ENCODE data around the gene CHD2. TPM values are rescaled to one million over a fixed set of nuclear protein-coding genes. Genes with fewer than 3 reads are reported as not detected.

The CHD2 gene
- polyA plus RNA-seq, 2 donors: 25.8 to 32.8 TPM

- H3K27ac ChIP-seq (ENCODE audit: low read depth in 2 of 2, low read length in 1 of 2): peak overlapping the region; percentile 86 to 90
- H3K9me3 ChIP-seq (ENCODE audit: control insufficient read depth in 2 of 2, insufficient read depth in 1 of 2, low read depth in 1 of 2, low read length in 1 of 2): no peaks in the 10 kb centered on the region
- WGBS, 2 donors: 61 to 72% methylated on average over 5 of the region's 5 CpGs
- peaks cover 0 to 3% of the 10 kb centered on the region in 2 donors for H3K4me1 ChIP-seq (ENCODE audit: control insufficient read depth in 2 of 2, insufficient read depth in 2 of 2, low read length in 1 of 2)
- H3K4me3 ChIP-seq (ENCODE audit: low read depth in 1 of 2, low read length in 2 of 2): no peak overlapping the region
- no peaks in the 10 kb centered on the region for H3K27me3 ChIP-seq (ENCODE audit: control insufficient read depth in 1 of 2, insufficient read depth in 2 of 2, low read length in 2 of 2)
- H3K36me3 ChIP-seq (ENCODE audit: control insufficient read depth in 2 of 2, insufficient read depth in 2 of 2, low read length in 1 of 2): peaks cover 4 to 8% of the 10 kb centered on the region in 2 donors
Measured at GRCh38 chr15:92922418-92923002, 22.4 kb downstream of the CHD2 start.

- H3K4me3 ChIP-seq (ENCODE audit: low read depth in 1 of 2, low read length in 2 of 2): no peak overlapping the region
- no peaks in the 10 kb centered on the region for H3K9me3 ChIP-seq (ENCODE audit: control insufficient read depth in 2 of 2, insufficient read depth in 1 of 2, low read depth in 1 of 2, low read length in 1 of 2)
- H3K27ac ChIP-seq (ENCODE audit: low read depth in 2 of 2, low read length in 1 of 2): peak overlapping the region in 1 of 2 donors; percentile 50
- H3K27me3 ChIP-seq (ENCODE audit: control insufficient read depth in 1 of 2, insufficient read depth in 2 of 2, low read length in 2 of 2): no peaks in the 10 kb centered on the region
- 66 to 71% methylated on average over 7 of the region's 7 CpGs for WGBS, 2 donors
- H3K36me3 ChIP-seq (ENCODE audit: control insufficient read depth in 2 of 2, insufficient read depth in 2 of 2, low read length in 1 of 2): peaks cover 8 to 9% of the 10 kb centered on the region in 2 donors
- peaks cover 0 to 3% of the 10 kb centered on the region in 2 donors for H3K4me1 ChIP-seq (ENCODE audit: control insufficient read depth in 2 of 2, insufficient read depth in 2 of 2, low read length in 1 of 2)
Measured at GRCh38 chr15:92924216-92924615, 24.1 kb downstream of the CHD2 start.

- Histone ChIP-seq H3K36me3 (ENCODE audit: control insufficient read depth in 2 of 2, insufficient read depth in 2 of 2, low read length in 1 of 2) (peaks cover 8 to 12% of the 10 kb centered on the region in 2 donors), H3K9me3 (ENCODE audit: control insufficient read depth in 2 of 2, insufficient read depth in 1 of 2, low read depth in 1 of 2, low read length in 1 of 2) (no peaks in the 10 kb centered on the region), H3K4me1 (ENCODE audit: control insufficient read depth in 2 of 2, insufficient read depth in 2 of 2, low read length in 1 of 2) (peaks cover 0 to 3% of the 10 kb centered on the region in 2 donors), H3K4me3 (ENCODE audit: low read depth in 1 of 2, low read length in 2 of 2) (no peak overlapping the region), H3K27ac (ENCODE audit: low read depth in 2 of 2, low read length in 1 of 2) (no peak overlapping the region), H3K27me3 (ENCODE audit: control insufficient read depth in 1 of 2, insufficient read depth in 2 of 2, low read length in 2 of 2) (no peaks in the 10 kb centered on the region)
- WGBS, 2 donors: 89 to 99% methylated on average over 2 of the region's 2 CpGs
Measured at GRCh38 chr15:92925454-92925853, 25.3 kb downstream of the CHD2 start.

GRCh38 chr15:92928225-92928750 is 28.2 kb downstream of the CHD2 start:
- WGBS, 2 donors: 89 to 95% methylated on average over 3 of the region's 3 CpGs
- Histone ChIP-seq H3K4me1 (ENCODE audit: control insufficient read depth in 2 of 2, insufficient read depth in 2 of 2, low read length in 1 of 2) (no peaks in the 10 kb centered on the region), H3K36me3 (ENCODE audit: control insufficient read depth in 2 of 2, insufficient read depth in 2 of 2, low read length in 1 of 2) (peaks cover 12 to 18% of the 10 kb centered on the region in 2 donors)

GRCh38 chr15:92929002-92929401 is 28.9 kb downstream of the CHD2 start:
- Histone ChIP-seq H3K36me3 (ENCODE audit: control insufficient read depth in 2 of 2, insufficient read depth in 2 of 2, low read length in 1 of 2) (peaks cover 12 to 18% of the 10 kb centered on the region in 2 donors), H3K9me3 (ENCODE audit: control insufficient read depth in 2 of 2, insufficient read depth in 1 of 2, low read depth in 1 of 2, low read length in 1 of 2) (no peaks in the 10 kb centered on the region), H3K27ac (ENCODE audit: low read depth in 2 of 2, low read length in 1 of 2) (no peak overlapping the region), H3K4me1 (ENCODE audit: control insufficient read depth in 2 of 2, insufficient read depth in 2 of 2, low read length in 1 of 2) (no peaks in the 10 kb centered on the region), H3K27me3 (ENCODE audit: control insufficient read depth in 1 of 2, insufficient read depth in 2 of 2, low read length in 2 of 2) (no peaks in the 10 kb centered on the region), H3K4me3 (ENCODE audit: low read depth in 1 of 2, low read length in 2 of 2) (no peak overlapping the region)
- 88 to 93% methylated on average over 6 of the region's 6 CpGs for WGBS, 2 donors

More at GRCh38 chr15:92928225-92928750, 28.2 kb downstream of the CHD2 start:
- no peaks in the 10 kb centered on the region for H3K27me3 ChIP-seq (ENCODE audit: control insufficient read depth in 1 of 2, insufficient read depth in 2 of 2, low read length in 2 of 2)
- no peak overlapping the region for H3K4me3 ChIP-seq (ENCODE audit: low read depth in 1 of 2, low read length in 2 of 2)
- H3K9me3 ChIP-seq (ENCODE audit: control insufficient read depth in 2 of 2, insufficient read depth in 1 of 2, low read depth in 1 of 2, low read length in 1 of 2): no peaks in the 10 kb centered on the region
- H3K27ac ChIP-seq (ENCODE audit: low read depth in 2 of 2, low read length in 1 of 2): no peak overlapping the region

- H3K9me3 ChIP-seq (ENCODE audit: control insufficient read depth in 2 of 2, insufficient read depth in 1 of 2, low read depth in 1 of 2, low read length in 1 of 2): no peaks in the 10 kb centered on the region
- 34 to 68% methylated on average over 3 of the region's 3 CpGs for WGBS, 2 donors
- peak overlapping the region in 1 of 2 donors; percentile 70 for H3K27ac ChIP-seq (ENCODE audit: low read depth in 2 of 2, low read length in 1 of 2)
- H3K27me3 ChIP-seq (ENCODE audit: control insufficient read depth in 1 of 2, insufficient read depth in 2 of 2, low read length in 2 of 2): no peaks in the 10 kb centered on the region
- H3K4me1 ChIP-seq (ENCODE audit: control insufficient read depth in 2 of 2, insufficient read depth in 2 of 2, low read length in 1 of 2): no peaks in the 10 kb centered on the region
- no peak overlapping the region for H3K4me3 ChIP-seq (ENCODE audit: low read depth in 1 of 2, low read length in 2 of 2)
- H3K36me3 ChIP-seq (ENCODE audit: control insufficient read depth in 2 of 2, insufficient read depth in 2 of 2, low read length in 1 of 2): peaks cover 12 to 15% of the 10 kb centered on the region in 2 donors
Measured at GRCh38 chr15:92930054-92930621, 30.0 kb downstream of the CHD2 start.

- Histone ChIP-seq H3K4me3 (ENCODE audit: low read depth in 1 of 2, low read length in 2 of 2) (no peak overlapping the region), H3K36me3 (ENCODE audit: control insufficient read depth in 2 of 2, insufficient read depth in 2 of 2, low read length in 1 of 2) (peaks cover 12 to 13% of the 10 kb centered on the region in 2 donors), H3K4me1 (ENCODE audit: control insufficient read depth in 2 of 2, insufficient read depth in 2 of 2, low read length in 1 of 2) (no peaks in the 10 kb centered on the region), H3K9me3 (ENCODE audit: control insufficient read depth in 2 of 2, insufficient read depth in 1 of 2, low read depth in 1 of 2, low read length in 1 of 2) (no peaks in the 10 kb centered on the region), H3K27me3 (ENCODE audit: control insufficient read depth in 1 of 2, insufficient read depth in 2 of 2, low read length in 2 of 2) (no peaks in the 10 kb centered on the region), H3K27ac (ENCODE audit: low read depth in 2 of 2, low read length in 1 of 2) (peak overlapping the region in 1 of 2 donors; percentile 70)
- 19 to 39% methylated on average over 1 of the region's 1 CpG for WGBS, 2 donors
Measured at GRCh38 chr15:92930776-92931175, 30.7 kb downstream of the CHD2 start.

- no peak overlapping the region for H3K27ac ChIP-seq (ENCODE audit: low read depth in 2 of 2, low read length in 1 of 2)
- H3K9me3 ChIP-seq (ENCODE audit: control insufficient read depth in 2 of 2, insufficient read depth in 1 of 2, low read depth in 1 of 2, low read length in 1 of 2): no peaks in the 10 kb centered on the region
- WGBS, 2 donors: 95 to 97% methylated on average over 8 of the region's 8 CpGs
- H3K36me3 ChIP-seq (ENCODE audit: control insufficient read depth in 2 of 2, insufficient read depth in 2 of 2, low read length in 1 of 2): peaks cover 8 to 14% of the 10 kb centered on the region in 2 donors
- no peaks in the 10 kb centered on the region for H3K4me1 ChIP-seq (ENCODE audit: control insufficient read depth in 2 of 2, insufficient read depth in 2 of 2, low read length in 1 of 2)
- H3K4me3 ChIP-seq (ENCODE audit: low read depth in 1 of 2, low read length in 2 of 2): no peak overlapping the region
- no peaks in the 10 kb centered on the region for H3K27me3 ChIP-seq (ENCODE audit: control insufficient read depth in 1 of 2, insufficient read depth in 2 of 2, low read length in 2 of 2)
Measured at GRCh38 chr15:92932946-92933649, 33.0 kb downstream of the CHD2 start.

- Histone ChIP-seq H3K4me3 (ENCODE audit: low read depth in 1 of 2, low read length in 2 of 2) (no peak overlapping the region), H3K27ac (ENCODE audit: low read depth in 2 of 2, low read length in 1 of 2) (no peak overlapping the region), H3K4me1 (ENCODE audit: control insufficient read depth in 2 of 2, insufficient read depth in 2 of 2, low read length in 1 of 2) (no peaks in the 10 kb centered on the region), H3K27me3 (ENCODE audit: control insufficient read depth in 1 of 2, insufficient read depth in 2 of 2, low read length in 2 of 2) (no peaks in the 10 kb centered on the region), H3K36me3 (ENCODE audit: control insufficient read depth in 2 of 2, insufficient read depth in 2 of 2, low read length in 1 of 2) (peaks cover 3 to 14% of the 10 kb centered on the region in 2 donors), H3K9me3 (ENCODE audit: control insufficient read depth in 2 of 2, insufficient read depth in 1 of 2, low read depth in 1 of 2, low read length in 1 of 2) (no peaks in the 10 kb centered on the region)
- 96 to 99% methylated on average over 1 of the region's 1 CpG for WGBS, 2 donors
Measured at GRCh38 chr15:92933831-92934230, 33.7 kb downstream of the CHD2 start.
